SJCRH30 (cell line): ENCODE results near the gene CERCAM. TPM values are rescaled to one million over a fixed set of nuclear protein-coding genes. Genes with fewer than 3 reads are reported as not detected.
A peak's percentile ranks its signal among the peaks of the same experiment; 100 is the strongest.
"Not testable (repeated sequence)": the region's sequence is repeated elsewhere in the genome, so short reads cannot be mapped to it uniquely, and the experiment has no call there.

Experiments
- DNase-seq, 2 experiments: peaks; one replicate each; pipeline ENCODE4 v3.0.0-alpha.2; 2015 to 2020
- H3K27ac ChIP-seq: fragments of 250-450 bp; sonication (Bioruptor Pico); 2 replicates; pipeline ENCODE4 v1.5.1; 2020; ENCODE audit warnings: mild to moderate bottlenecking, moderate library complexity
- H3K27me3 ChIP-seq: fragments of 250-450 bp; sonication (Bioruptor Pico); 2 replicates; pipeline ENCODE4 v1.5.1; 2020; ENCODE audit warnings: mild to moderate bottlenecking, moderate library complexity
- H3K36me3 ChIP-seq: fragments of 250-450 bp; sonication (Bioruptor Pico); 2 replicates; pipeline ENCODE4 v1.5.1; 2020; ENCODE audit warnings: mild to moderate bottlenecking, moderate library complexity
- H3K4me1 ChIP-seq: fragments of 250-450 bp; sonication (Bioruptor Pico); 2 replicates; pipeline ENCODE4 v1.5.1; 2020; ENCODE audit warnings: mild to moderate bottlenecking, moderate library complexity
- H3K4me3 ChIP-seq: fragments of 250-450 bp; sonication (Bioruptor Pico); 2 replicates; pipeline ENCODE4 v1.5.1; 2020; ENCODE audit warnings: mild to moderate bottlenecking, moderate library complexity
- H3K9me3 ChIP-seq: fragments of 250-450 bp; sonication (Bioruptor Pico); replicated peaks from 2 replicates; pipeline ENCODE4 v1.5.1; 2020; ENCODE audit warnings: mild to moderate bottlenecking, moderate library complexity
- total RNA-seq: library from RNA; depleted of rRNA; stranded (reverse); fragments of >200 nt; shearing (Covaris generic); gene quantifications from 2 replicates; pipeline ENCODE4 v1.2.3, GENCODE V29; 2014

The CERCAM gene
- total RNA-seq, 1 experiment from 2014 or later = 27.7 TPM

- Histone ChIP-seq H3K9me3 (no peaks in the 10 kb centered on the region), H3K4me3 (no peak overlapping the region), H3K36me3 (no peaks in the 10 kb centered on the region), H3K27ac (peak overlapping the region; percentile 11; the same call in 1 of the 2 replicates), H3K27me3 (peaks cover 4% of the 10 kb centered on the region; the same call in 1 of the 2 replicates), H3K4me1 (peaks cover 20% of the 10 kb centered on the region)
- peak; percentile 73 to 80 for DNase-seq
These were observed 13.7 kb upstream of the CERCAM start for GRCh38 chr9:128406848-128407391.

DNA sequence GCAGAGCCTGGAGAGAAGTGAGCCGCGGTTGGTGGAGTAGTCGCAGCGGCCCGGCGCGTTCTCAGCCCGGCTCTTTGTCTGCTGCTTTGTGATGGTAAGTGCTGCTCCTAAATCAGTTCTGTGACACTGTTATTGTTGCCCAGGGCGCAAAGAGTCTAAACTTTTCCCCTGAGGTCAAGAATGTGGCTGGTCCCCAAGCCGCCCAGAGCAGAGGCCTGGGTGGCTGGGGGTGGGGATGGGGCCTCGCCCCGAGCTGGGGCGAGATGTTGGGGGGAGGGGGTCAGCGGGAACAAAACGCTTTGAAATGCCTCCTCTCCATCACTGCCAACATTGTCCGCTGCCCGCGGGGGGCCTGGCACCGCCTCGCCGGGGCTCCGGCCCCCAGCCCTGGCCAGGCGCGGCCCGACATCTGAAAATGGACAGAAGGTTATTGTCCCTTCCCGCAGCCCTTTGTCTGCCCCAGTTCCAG is 11.7 kb upstream of the CERCAM start:
- Histone ChIP-seq H3K9me3 (no peaks in the 10 kb centered on the region), H3K27me3 (peaks cover 4% of the 10 kb centered on the region; the same call in 1 of the 2 replicates), H3K27ac (no peak overlapping the region), H3K4me1 (peaks cover 20% of the 10 kb centered on the region), H3K36me3 (no peaks in the 10 kb centered on the region), H3K4me3 (no peak overlapping the region)
- DNase-seq = no peak

DNA sequence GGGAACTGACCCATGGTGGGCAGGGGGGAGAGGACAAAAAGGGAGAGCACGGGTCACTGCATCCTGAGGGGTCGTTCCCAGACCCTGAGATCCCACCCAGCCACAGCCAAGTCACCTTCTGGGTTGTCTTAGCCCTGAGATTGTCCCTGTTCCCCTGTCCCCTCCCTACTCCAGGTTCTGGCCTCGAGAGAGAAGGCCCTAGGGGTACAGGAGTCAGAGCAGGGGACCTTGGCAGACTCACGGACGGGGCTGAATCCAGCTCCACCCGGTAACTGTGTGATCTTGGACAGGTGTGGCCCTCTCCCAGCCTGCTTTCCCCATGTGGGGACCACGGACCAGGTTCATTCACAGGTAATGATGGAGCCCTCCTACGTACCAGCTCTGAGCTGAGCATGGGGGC is 11.2 kb upstream of the CERCAM start:
- H3K9me3 ChIP-seq = no peaks in the 10 kb centered on the region
- no peak overlapping the region for H3K4me3 ChIP-seq
- no peaks in the 10 kb centered on the region for H3K36me3 ChIP-seq
- no peak for DNase-seq
- H3K4me1 ChIP-seq = peaks cover 20% of the 10 kb centered on the region
- no peak overlapping the region for H3K27ac ChIP-seq
- H3K27me3 ChIP-seq = peaks cover 4% of the 10 kb centered on the region; the same call in 1 of the 2 replicates

DNA sequence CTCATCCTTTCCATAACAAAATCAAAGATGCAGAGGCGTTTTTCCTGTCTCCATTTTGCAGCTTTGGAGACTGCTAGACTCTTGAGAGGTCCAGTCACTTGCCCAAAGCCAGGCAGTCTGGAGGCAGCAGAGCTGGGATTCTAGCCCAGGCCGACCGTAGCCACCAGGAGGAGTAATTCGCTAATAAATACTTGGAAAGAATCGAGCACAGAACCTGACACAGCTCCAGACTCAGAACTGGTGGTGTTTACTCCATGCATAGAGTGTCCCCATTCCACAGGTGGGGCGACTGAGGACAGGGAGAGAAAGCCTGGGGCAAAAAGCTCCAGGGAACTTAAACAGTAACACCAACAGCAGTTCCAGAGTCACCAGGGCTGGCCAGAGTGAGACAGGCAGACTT is 10.7 kb upstream of the CERCAM start:
- H3K27me3 ChIP-seq = peaks cover 4% of the 10 kb centered on the region; the same call in 1 of the 2 replicates
- no peaks in the 10 kb centered on the region for H3K9me3 ChIP-seq
- H3K4me1 ChIP-seq = peaks cover 20% of the 10 kb centered on the region
- no peak overlapping the region for H3K4me3 ChIP-seq
- peak in 1 of 2 experiments; percentile 42 for DNase-seq
- no peak overlapping the region for H3K27ac ChIP-seq
- no peaks in the 10 kb centered on the region for H3K36me3 ChIP-seq

GRCh38 chr9:128411364-128412119 is 9.1 kb upstream of the CERCAM start:
- H3K27me3 ChIP-seq = peaks cover 4% of the 10 kb centered on the region; the same call in 1 of the 2 replicates
- peaks cover 24% of the 10 kb centered on the region for H3K4me1 ChIP-seq
- H3K9me3 ChIP-seq = no peaks in the 10 kb centered on the region
- no peaks in the 10 kb centered on the region for H3K36me3 ChIP-seq
- no peak overlapping the region for H3K4me3 ChIP-seq
- no peak overlapping the region for H3K27ac ChIP-seq
- peak; percentile 61 to 76 for DNase-seq

- H3K9me3 ChIP-seq = no peaks in the 10 kb centered on the region
- peaks cover 20% of the 10 kb centered on the region for H3K4me1 ChIP-seq
- no peaks in the 10 kb centered on the region for H3K36me3 ChIP-seq
- peak; percentile 80 to 90 for DNase-seq
- H3K27ac ChIP-seq = no peak overlapping the region
- no peak overlapping the region for H3K4me3 ChIP-seq
- H3K27me3 ChIP-seq = peaks cover 4% of the 10 kb centered on the region; the same call in 1 of the 2 replicates
These were observed 8.4 kb upstream of the CERCAM start for GRCh38 chr9:128412120-128412790.

DNA sequence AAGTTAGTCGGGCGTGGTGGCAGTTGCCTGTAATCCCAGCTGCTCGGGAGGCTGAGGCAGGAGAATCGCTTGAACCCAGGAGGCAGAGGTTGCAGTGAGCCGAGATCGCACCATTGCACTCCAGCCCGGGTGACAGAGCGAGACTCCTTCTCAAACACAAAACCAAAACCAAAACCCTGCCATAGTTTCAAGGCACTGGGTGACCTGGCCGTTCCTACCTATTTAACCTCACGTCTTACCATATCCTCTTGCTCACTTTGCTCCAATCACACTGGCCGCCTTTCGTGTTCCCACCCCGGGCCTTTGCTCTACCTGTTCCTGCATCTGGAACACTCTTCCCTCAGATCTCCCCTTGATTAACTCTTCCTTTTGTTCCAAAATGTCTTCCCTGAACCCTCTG is 6.9 kb upstream of the CERCAM start:
- H3K27ac ChIP-seq, H3K36me3 ChIP-seq, H3K27me3 ChIP-seq, H3K4me3 ChIP-seq, DNase-seq, H3K9me3 ChIP-seq: not testable (repeated sequence)
- H3K4me1 ChIP-seq = peaks cover 18% of the 10 kb centered on the region

DNA sequence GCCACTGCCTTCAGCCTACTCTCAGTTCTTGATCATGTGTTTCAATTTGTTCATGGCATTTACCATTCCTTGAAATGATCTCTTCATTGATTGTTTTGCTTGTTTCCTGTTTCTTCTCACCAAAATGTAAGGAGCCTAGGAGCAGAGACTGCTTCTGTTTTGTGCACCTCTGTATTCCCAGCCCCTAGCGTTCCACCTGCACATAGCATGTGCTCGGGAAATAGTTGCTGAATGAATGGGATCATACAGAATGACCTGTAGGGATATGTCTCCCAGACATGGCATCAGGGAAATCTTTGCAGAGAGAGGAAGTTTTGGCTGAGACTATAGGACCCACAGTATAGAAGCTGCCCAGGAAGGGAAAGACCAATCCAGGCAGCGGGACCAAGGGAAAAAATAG is 6.2 kb upstream of the CERCAM start:
- peaks cover 21% of the 10 kb centered on the region for H3K4me1 ChIP-seq
- no peak overlapping the region for H3K4me3 ChIP-seq
- H3K9me3 ChIP-seq = no peaks in the 10 kb centered on the region
- no peak for DNase-seq
- H3K36me3 ChIP-seq = no peaks in the 10 kb centered on the region
- no peaks in the 10 kb centered on the region; the same call in 1 of the 2 replicates for H3K27me3 ChIP-seq
- H3K27ac ChIP-seq = no peak overlapping the region

DNA sequence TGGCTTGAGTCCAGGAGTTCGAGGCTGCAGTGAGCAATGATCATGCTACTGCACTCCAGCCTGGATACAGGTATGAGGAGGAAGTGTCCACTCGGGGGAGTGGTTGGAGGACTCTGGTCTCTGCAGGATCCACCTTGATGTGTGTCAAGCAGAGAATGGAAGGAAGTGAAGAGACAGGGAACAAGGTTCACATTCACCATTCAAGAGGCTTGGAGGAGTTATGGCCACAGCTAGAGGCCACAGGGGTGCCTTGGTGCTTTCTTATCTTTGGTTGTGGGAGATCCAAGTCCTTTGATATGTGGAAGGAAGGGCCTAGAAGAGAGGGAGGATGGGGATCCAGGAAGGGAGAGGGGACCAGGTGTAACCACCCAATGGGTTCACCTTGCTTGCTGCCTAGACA is 5.4 kb upstream of the CERCAM start:
- no peaks in the 10 kb centered on the region for H3K36me3 ChIP-seq
- DNase-seq = no peak
- no peak overlapping the region for H3K27ac ChIP-seq

DNA sequence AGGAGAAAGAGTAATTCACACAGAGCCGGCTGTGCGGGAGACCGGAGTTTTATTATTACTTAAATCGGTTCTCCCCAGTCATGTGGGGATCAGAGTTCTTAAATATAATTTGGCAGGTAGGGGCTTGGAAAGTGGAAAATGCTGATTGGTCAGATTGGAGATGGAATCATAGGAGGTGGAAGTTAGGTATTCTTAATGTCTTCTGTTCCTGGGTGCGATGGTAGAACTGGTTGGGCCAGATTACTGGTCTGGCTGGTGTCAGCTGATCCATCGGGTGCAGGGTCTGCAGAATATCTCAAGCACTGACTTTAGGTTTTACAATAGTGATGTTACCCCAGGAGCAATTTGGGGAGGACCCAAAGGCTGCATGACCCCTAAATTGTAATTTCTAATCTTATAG is 4.6 kb upstream of the CERCAM start:
- Histone ChIP-seq H3K9me3 (no peaks in the 10 kb centered on the region), H3K27me3 (no peaks in the 10 kb centered on the region), H3K4me1 (peaks cover 19% of the 10 kb centered on the region), H3K4me3 (no peak overlapping the region), H3K36me3 (no peaks in the 10 kb centered on the region), H3K27ac (peak overlapping the region; percentile 32)
- DNase-seq = no peak

More for the DNA sequence above, 5.4 kb upstream of the CERCAM start:
- Histone ChIP-seq H3K9me3 (no peaks in the 10 kb centered on the region), H3K4me1 (peaks cover 21% of the 10 kb centered on the region), H3K4me3 (no peak overlapping the region), H3K27me3 (no peaks in the 10 kb centered on the region)

- H3K4me3 ChIP-seq = peak overlapping the region; percentile 9; the same call in 1 of the 2 replicates
- peak in 1 of 2 experiments; percentile 61 for DNase-seq
- no peaks in the 10 kb centered on the region for H3K9me3 ChIP-seq
- H3K27ac ChIP-seq = peak overlapping the region; percentile 32
- no peaks in the 10 kb centered on the region for H3K27me3 ChIP-seq
- no peaks in the 10 kb centered on the region for H3K36me3 ChIP-seq
- peaks cover 15% of the 10 kb centered on the region for H3K4me1 ChIP-seq
These were observed 4.1 kb upstream of the CERCAM start for GRCh38 chr9:128416432-128417019.

DNA sequence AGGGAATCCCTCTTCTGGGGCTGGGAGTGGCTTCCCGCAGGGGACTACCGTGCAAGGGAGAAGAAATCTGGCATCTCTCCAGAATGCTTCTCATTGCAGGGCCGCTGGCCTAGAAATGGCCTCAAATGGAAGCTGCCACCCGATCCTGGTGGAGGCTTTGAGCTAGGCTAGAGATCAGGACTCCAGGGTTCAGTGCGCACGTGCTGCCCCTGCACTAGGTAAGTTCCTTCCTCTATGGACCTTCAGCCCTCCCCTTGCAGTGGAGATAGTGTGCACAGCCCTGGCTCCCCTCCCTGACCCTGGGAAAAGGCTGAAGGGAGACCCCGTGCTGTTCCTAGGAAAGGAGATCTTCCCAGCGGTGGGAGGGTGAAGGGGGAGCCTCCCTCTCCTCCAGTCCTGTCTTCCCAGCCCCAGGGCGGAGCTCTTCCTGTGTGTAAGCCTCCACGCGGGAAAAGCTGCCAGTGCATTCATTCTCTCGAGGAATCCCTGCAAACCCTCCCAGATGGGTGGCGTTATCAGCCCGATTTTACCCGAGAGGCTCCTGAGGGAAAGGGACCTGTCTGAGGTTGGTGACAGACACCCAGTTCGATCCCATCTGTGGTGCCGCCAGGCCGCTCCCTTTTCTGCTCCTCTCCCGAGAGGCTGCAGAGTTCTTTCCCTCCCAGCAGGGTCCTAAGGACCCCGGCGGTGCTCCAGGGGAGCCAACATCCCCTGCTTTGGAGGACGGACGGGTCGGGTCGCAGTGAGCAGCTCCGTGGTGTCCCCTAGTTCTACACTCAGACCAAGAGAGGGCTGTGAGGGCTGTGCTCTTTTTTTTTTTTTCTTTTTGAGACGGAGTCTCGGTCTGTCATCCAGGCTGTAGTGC is 1.4 kb upstream of the CERCAM start:
- Histone ChIP-seq H3K4me3 (peak overlapping the region; percentile 86), H3K36me3 (no peaks in the 10 kb centered on the region), H3K27ac (peak overlapping the region; percentile 1; the same call in 1 of the 2 replicates), H3K4me1 (peaks cover 12% of the 10 kb centered on the region), H3K9me3 (no peaks in the 10 kb centered on the region), H3K27me3 (no peaks in the 10 kb centered on the region)
- peak; percentile 87 to 92 for DNase-seq

DNA sequence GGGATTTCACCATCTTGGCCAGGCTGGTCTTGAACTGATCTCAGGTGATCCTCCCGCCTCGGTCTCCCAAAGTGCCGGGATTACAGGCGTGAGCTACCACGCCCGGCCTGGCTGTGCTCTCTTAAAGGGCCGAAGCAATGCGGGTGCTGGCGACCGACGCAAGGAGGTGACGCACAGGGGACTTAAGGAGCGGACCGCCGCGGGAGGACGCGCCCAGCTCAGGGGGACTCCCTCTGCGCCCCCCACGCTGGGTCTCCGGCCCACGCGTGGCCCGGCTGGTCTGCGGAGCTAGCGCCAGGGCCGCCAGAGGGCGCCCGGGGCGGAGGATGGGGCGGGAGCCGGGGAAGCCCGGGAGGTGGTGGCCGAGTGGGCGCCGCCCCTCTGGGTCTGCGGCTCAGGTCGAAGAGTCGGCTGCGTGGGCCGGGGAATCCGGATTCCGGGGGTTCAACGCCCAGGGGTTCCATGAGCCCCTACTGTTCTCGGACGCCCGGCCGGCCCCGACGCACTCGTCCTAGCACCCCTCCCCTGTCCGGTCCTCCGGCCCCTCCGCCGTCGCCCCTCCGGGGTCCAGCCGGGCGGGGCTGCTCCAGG is 502 bp upstream of the CERCAM start:
- Histone ChIP-seq H3K4me3 (peak overlapping the region; percentile 86), H3K27me3 (no peaks in the 10 kb centered on the region), H3K36me3 (no peaks in the 10 kb centered on the region), H3K4me1 (peaks cover 12% of the 10 kb centered on the region), H3K27ac (peak overlapping the region; percentile 17; the same call in 1 of the 2 replicates), H3K9me3 (no peaks in the 10 kb centered on the region)
- DNase-seq = peak; percentile 79 to 87
